T1000 (cell line): ENCODE measurements around the gene LSG1.
"Not testable (repeated sequence)": the region's sequence is repeated elsewhere in the genome, so short reads cannot be mapped to it uniquely, and the experiment has no call there.

Source experiments
- DNase-seq: peaks from one replicate; lab custom pipeline; 2025; ENCODE audit warnings: mixed read lengths; lab: John Stamatoyannopoulos, UW

The LSG1 gene

DNA sequence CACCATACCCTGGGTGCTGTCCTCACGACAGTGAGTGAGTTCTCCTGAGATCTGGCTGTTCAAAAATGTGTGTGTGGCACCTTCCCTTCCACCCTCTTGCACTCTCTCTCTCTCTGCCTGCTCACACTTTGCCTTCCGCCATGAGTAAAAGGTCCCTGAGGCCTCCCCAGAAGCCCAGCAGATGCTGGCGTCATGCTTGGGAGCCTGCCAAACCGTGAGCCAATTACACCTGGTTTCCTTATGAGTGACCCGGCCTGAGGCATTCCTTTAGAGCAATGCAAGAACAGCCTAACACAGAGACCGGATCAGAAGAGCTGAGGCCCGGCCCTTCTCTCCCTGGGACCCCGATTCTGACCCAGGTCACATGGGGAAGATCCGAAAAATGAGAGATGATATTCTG, 54.2 kb downstream of the LSG1 start:
- peak; percentile 7 for DNase-seq

GRCh38 chr3:194617143-194617671, 54.8 kb downstream of the LSG1 start:
- DNase-seq, result no peak

DNA sequence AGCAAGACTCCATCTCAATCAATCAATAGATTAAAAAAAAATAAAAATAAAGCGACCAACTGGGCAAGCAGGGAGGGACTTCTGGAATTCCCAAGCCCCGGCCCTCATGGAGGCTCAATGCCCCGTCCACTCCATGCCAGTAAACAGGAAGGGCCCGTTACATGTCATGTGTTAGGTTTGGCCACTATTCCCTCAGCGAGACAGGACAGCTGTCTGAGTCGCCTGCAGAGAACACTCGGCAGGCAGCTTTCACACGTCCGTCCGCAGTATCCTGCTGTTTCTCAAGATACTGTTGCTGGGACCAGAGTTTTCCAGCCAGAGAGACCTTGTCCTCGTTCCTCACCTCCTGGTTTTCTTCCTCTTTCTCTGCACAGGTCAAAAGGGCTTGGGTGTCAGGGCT, 56.8 kb downstream of the LSG1 start:
- no peak for DNase-seq

- DNase-seq, result no peak
Observed at GRCh38 chr3:194612221-194612620, 59.8 kb downstream of the LSG1 start.

DNA sequence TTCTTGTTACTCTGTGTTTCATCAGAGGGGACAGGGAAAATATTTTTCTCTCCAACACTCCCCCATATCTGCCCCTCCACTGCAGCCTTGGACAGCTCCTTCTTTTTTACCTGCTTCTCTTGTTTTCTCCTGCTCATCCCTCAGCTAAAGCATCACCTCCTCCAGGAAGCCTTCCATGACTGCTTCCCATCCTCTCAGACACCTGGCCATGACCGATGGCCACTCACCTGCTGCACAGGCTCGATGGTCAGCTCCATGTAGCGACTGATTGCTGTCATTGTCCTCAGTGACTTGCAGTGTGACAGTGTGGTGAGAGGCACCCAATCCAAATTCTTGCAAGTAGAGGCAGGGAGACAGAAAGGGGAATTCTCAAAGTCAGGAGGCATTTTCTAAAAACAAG, 61.3 kb downstream of the LSG1 start:
- DNase-seq, result no peak

- no peak for DNase-seq
Observed at GRCh38 chr3:194609601-194610000, 62.4 kb downstream of the LSG1 start.

- no peak for DNase-seq
Observed at GRCh38 chr3:194608981-194609380, 63.0 kb downstream of the LSG1 start.

DNA sequence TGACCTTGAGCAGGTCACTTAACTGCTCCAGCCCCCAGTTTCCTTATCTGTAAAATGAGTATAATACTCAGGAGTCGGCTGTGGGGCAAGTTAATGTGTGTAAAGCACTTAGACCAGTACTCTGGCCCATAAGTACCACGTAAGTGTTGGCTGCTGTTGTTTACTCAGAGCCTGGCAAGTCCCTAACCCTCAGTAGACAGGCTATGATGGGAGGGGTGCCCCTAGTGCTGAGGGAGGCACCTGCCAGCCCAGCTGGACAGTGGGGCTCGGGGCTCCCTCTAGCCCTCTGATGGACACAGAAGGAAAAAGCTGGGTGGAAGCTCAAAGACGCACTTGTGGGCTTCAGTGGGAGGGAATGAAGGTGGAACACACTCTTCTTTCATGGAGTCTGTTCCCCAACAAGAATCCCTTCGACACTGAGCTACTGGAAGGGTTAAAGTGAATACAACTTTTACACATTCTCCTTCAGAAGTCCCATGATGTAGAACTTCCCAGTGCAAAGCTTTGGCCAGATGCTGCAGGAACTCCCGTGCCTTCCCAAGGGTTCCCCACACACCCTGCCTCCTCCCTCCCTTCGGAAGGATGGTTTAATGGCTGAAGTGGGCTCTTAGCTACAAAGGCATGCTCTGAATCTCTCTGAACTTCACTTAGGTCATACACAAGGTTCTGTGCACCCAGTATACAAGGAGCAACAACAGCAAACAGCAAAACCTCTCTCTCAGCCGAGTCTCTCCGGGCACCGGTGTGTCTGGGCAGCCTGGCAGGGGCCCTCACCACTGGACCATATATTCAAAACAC, 64.2 kb downstream of the LSG1 start:
- no peak for DNase-seq

GRCh38 chr3:194606941-194607340, 65.0 kb downstream of the LSG1 start:
- DNase-seq, result no peak

DNA sequence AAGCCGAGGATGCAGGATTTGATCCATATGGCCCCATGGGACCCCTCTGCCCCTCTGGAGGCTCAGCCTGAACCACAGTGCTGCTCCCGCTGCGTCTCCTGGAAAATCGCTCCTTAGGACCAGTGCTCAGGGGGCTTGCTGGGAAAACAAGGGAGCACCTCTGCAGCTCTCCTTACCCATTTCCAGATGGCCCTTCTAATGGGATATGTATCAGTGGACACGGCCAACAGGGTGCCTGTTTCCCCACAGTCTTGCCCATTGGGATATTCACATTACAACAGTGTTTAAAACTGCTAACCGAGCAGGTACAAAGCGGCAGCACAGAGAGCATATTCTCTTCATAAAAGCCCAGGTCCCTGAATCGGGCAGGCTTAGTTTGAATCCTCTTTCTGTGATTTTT, 65.8 kb downstream of the LSG1 start:
- no peak for DNase-seq

GRCh38 chr3:194605314-194605713, 66.7 kb downstream of the LSG1 start:
- DNase-seq, result not testable (repeated sequence)

GRCh38 chr3:194604837-194605236, 67.2 kb downstream of the LSG1 start:
- no peak for DNase-seq

DNA sequence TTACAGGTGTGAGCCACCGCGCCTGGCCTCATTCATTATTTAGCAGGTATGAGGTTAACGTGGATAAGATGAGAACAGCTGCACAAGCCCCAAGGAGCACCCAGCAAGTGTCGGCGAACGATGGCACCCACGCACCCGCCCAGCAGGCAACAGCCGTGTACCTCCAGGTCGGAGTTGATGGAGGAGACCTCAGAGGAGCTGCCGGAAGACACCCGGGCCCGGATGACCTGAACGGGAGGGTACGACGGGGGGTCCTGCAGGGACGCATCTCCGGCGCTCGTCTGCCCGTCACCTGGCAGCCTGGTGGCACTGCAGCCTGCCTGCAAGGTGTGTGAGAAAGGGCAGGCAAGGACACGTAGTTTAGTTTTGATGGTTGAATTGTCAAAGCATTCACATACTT, 67.9 kb downstream of the LSG1 start:
- no peak for DNase-seq

- DNase-seq, result no peak
Observed at GRCh38 chr3:194602669-194603171, 69.3 kb downstream of the LSG1 start.

DNA sequence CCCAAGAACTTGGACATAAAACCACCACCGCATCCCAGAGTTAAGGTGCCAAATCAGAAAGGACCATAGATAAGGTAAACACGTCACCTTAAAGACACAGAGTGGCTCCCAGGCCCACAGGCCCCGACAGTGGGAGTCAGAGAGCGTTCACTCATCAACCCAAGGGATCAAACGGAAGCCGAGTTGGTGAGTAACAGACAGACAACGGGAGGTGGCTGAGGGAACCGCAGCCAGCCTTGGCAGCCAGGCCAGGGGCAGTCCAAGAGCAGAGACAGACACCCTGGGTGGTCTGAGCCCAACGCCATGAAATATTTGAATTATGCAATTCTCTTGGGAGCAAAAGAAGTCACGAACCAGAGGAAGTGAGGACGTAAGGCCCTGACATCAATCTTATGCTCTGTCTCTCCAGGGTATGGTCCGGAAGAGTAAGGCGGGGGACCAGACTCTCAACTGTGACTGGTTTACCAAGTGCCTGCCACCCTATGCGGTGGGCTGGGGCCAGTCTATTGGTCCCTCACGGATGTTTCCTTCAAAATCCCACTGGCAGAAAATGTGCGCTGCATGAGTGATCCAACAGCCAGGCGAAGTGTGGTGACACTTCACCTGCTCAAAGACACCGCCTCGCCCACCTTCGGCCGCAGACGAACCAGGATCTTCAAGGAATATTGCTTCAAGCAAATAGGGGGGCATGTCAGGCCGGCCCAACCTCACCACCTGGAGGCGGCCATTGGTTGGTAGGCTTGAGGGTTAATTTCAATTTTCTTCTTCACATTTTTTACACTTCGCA, 73.0 kb downstream of the LSG1 start:
- peak; percentile 74 for DNase-seq

DNA sequence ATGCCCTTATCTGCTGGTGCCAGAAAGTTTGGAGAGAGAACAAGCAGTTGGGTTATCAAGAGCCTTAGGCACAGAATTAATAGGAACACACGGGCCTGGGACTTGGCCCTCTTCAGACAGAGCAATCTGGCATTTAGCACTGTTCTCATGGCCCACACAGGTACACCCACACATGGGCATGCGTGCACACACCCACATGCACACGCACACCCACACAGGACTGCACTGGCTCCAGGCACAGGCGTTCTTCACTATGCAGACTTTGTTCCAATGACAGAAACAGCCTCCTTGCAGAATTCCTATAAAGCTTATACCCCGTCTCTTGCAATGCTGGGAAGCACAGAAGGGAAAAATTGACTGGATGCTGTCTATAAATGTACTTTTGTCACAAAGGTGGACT, 75.1 kb downstream of the LSG1 start:
- DNase-seq, result no peak

DNA sequence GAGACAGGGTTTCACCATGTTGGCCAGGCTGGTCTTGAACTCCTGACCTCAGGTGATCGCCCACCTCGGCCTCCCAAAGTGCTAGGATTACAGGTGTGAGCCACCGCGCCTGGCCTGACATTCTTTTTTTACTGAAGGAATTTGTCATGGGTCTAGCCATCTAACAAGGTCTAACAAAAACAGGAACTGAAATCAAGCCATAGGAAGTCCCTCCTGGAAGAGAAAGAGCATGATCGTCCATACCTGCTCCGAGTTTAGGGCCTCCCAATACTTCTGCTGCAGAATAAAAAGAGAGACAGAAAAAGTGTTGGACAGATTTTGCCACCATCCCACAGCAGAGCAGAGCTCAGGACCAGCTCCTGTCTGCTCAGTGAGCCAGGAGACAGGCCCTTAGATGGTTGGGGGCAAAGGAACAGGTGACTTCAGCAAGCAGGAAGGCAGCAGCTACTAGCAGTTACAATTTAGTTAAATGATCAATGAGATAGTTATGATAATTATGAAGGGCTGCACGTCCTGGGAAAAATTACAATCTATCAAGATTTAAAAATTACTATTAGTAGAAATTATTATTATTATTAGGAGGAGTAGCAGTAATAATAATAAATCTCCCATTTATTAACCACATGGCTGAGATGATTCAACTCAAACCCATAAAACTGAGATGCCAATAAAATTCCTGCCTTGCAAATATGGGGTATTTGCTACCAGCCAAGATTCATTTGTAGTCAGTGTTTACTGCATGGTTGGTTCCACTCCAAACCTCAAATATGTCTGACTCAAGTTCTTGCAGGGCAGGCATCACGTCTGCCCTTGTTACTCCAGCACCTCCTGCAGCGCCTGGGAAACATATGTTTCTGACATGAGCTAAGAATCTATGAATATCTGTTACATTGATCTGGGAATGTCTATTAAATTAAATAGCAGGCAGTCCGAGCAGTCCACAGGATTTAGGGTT, 78.9 kb downstream of the LSG1 start:
- DNase-seq, result peak; percentile 75
